Endothelial cell of umbilical vein (primary cell): ENCODE measurements around the gene TTLL12. TPM values are rescaled to one million over a fixed set of nuclear protein-coding genes. Genes with fewer than 3 reads are reported as not detected.

ENCODE experiments used
- BruUV-seq: library from RNA; stranded (reverse); fragments of 400-500 nt; replicated peaks from 2 replicates; lab custom pipeline; 2021; lab: Mats Ljungman, UMichigan
- CTCF ChIA-PET: fragments of 300-600, 350-600 bp; sonication (Branson Sonifier 250); formaldehyde crosslinking; loops from one replicate; lab custom pipeline; 2021; ENCODE audit warnings: antibody characterized with exemption, inconsistent platforms; lab: Charles Lee
- POLR2A ChIA-PET: fragments of 300-600, 350-600 bp; sonication (Branson Sonifier 250); formaldehyde crosslinking; loops from one replicate; lab custom pipeline; 2021; ENCODE audit warnings: antibody characterized with exemption, inconsistent platforms; lab: Charles Lee
- DNase-seq: peaks from one replicate; pipeline ENCODE4 v3.0.0-alpha.2; 2011; ENCODE audit warnings: low read depth, low spot score
- FAIRE-seq: peaks from 2 replicates; lab custom pipeline; 2011; peaks lifted over from hg19 to GRCh38; lab: Jason Lieb, UNC
- H2AFZ ChIP-seq: 2 replicates; pipeline ENCODE4 v1.6.0; 2012; ENCODE audit warnings: low read depth, low read length, control low read depth, inconsistent platforms
- H3K27ac ChIP-seq: 2 replicates; pipeline ENCODE4 v1.5.1; 2011; ENCODE audit warnings: low read depth, mild to moderate bottlenecking, control low read depth, low read length, moderate library complexity; ENCODE audit not compliant: insufficient read depth
- H3K27me3 ChIP-seq, 2 experiments: 2 replicates each; pipeline versions ENCODE4 v1.6.0 to v1.6.1; 2011; ENCODE audit warnings: low read length in 2 of 2, mixed read lengths in 1 of 2; ENCODE audit not compliant: control insufficient read depth in 2 of 2, insufficient read depth in 2 of 2
- H3K36me3 ChIP-seq, 2 experiments: 2 replicates in 1 of 2; 3 replicates in 1 of 2; pipeline ENCODE4 v1.5.1; 2011; ENCODE audit warnings: low read length in 2 of 2, mild to moderate bottlenecking in 1 of 2, moderate library complexity in 1 of 2; ENCODE audit not compliant: control insufficient read depth in 2 of 2, insufficient read depth in 2 of 2; ENCODE audit errors: extremely low read depth in 1 of 2
- H3K4me1 ChIP-seq: 3 replicates; pipeline ENCODE4 v1.5.1; 2011; ENCODE audit warnings: mild to moderate bottlenecking, low read length; ENCODE audit not compliant: control insufficient read depth, insufficient read depth; ENCODE audit errors: extremely low read depth
- H3K4me2 ChIP-seq: 2 replicates; pipeline ENCODE4 v1.6.1; 2011; ENCODE audit warnings: low read length, control low read depth, mixed read lengths; ENCODE audit not compliant: insufficient read depth
- H3K4me3 ChIP-seq, 3 experiments: fragments of 200-600 bp in 1 of 3; sonication (generic), shearing (Covaris generic) in 1 of 3; replicated peaks in 1 of 3; 2 replicates each; pipeline ENCODE4 v1.5.1; 2011 to 2016; ENCODE audit warnings: control low read depth in 3 of 3, low read length in 3 of 3, mild to moderate bottlenecking in 2 of 3, inconsistent platforms in 1 of 3, low read depth in 1 of 3, moderate library complexity in 1 of 3; ENCODE audit not compliant: insufficient read depth in 1 of 3
- H3K79me2 ChIP-seq: 2 replicates; pipeline ENCODE4 v1.6.0; 2012; ENCODE audit warnings: low read length, inconsistent platforms; ENCODE audit not compliant: control insufficient read depth, insufficient read depth
- H3K9ac ChIP-seq: replicated peaks from 2 replicates; pipeline ENCODE3; 2011; ENCODE audit warnings: low read length, control low read depth; ENCODE audit not compliant: insufficient read depth; ENCODE audit errors: extremely low read depth
- H3K9me1 ChIP-seq: replicated peaks from 3 replicates; pipeline ENCODE4 v1.6.0; 2011; ENCODE audit warnings: mild to moderate bottlenecking, low read length; ENCODE audit not compliant: control insufficient read depth, insufficient read depth; ENCODE audit errors: extremely low read depth
- H3K9me3 ChIP-seq: replicated peaks from 2 replicates; pipeline ENCODE4 v1.5.1; 2012; ENCODE audit warnings: low read length, inconsistent platforms; ENCODE audit not compliant: control insufficient read depth, insufficient read depth
- H4K20me1 ChIP-seq: replicated peaks from 2 replicates; pipeline ENCODE3; 2011; ENCODE audit warnings: mild to moderate bottlenecking, low read length; ENCODE audit not compliant: control insufficient read depth, insufficient read depth; ENCODE audit errors: extremely low read depth
- EZH2 ChIP-seq: IDR thresholded peaks from 2 replicates; pipeline ENCODE4 v1.6.1; 2012; ENCODE audit warnings: borderline replicate concordance, low read depth, mild to moderate bottlenecking, moderate library complexity, low read length, inconsistent platforms; ENCODE audit not compliant: severe bottlenecking
- FOS ChIP-seq: IDR thresholded peaks from 2 replicates; pipeline ENCODE4 v1.6.1; 2011; ENCODE audit warnings: mild to moderate bottlenecking, low read length, moderate library complexity, borderline replicate concordance; ENCODE audit not compliant: insufficient read depth
- GATA2 ChIP-seq: IDR thresholded peaks from 2 replicates; pipeline ENCODE4 v1.7.0; 2011; ENCODE audit warnings: low read depth, mild to moderate bottlenecking, moderate library complexity, mixed read lengths, low read length; ENCODE audit not compliant: insufficient read length, insufficient read depth
- JUN ChIP-seq: IDR thresholded peaks from 2 replicates; pipeline ENCODE4 v1.6.1; 2011; ENCODE audit warnings: borderline replicate concordance, low read depth; ENCODE audit not compliant: insufficient read length, insufficient read depth
- MYC ChIP-seq: IDR thresholded peaks from one replicate; pipeline ENCODE4 v1.6.1; 2011; ENCODE audit warnings: mild to moderate bottlenecking, low read depth, low read length
- POLR2A ChIP-seq: IDR thresholded peaks from 2 replicates; pipeline ENCODE4 v1.6.1; 2012; ENCODE audit warnings: low read depth, mild to moderate bottlenecking, control low read depth, low read length
- POLR2AphosphoS5 ChIP-seq: IDR thresholded peaks from 2 replicates; pipeline ENCODE4 v1.6.1; 2012; ENCODE audit warnings: low read depth, mild to moderate bottlenecking, control low read depth, low read length, moderate library complexity; ENCODE audit not compliant: insufficient read depth
- dilution Hi-C: fragments of 300-500 bp; cut with MboI; formaldehyde crosslinking; loops from one replicate; pipeline ENCODE4 v1.15.0; 2019; ENCODE audit warnings: low sequenced_read_pairs; ENCODE audit not compliant: extremely low pct_ligation_motif_present
- intact Hi-C: fragments of 100-400 bp; cut with micrococcal nuclease; formaldehyde crosslinking; loops from one replicate; pipeline ENCODE4 v1.10.0; 2022
- polyA plus RNA-seq, 4 experiments: library from polyadenylated mRNA; depleted of rRNA in 3 of 4; stranded (reverse) in 3 of 4; unstranded in 1 of 4; fragments of >200 nt; gene quantifications; 2 replicates each; pipeline versions ENCODE4 v1.2.1 to v1.2.3, GENCODE V29; 2011 to 2012; ENCODE audit warnings: missing spikeins in 1 of 4
- total RNA-seq: library from RNA; stranded (reverse); gene quantifications from 2 replicates; pipeline ENCODE4 v1.2.3, GENCODE V29; 2021
- TF ChIP-seq, protein P1 (sequence below): IDR thresholded peaks from 2 replicates; pipeline ENCODE4 v1.6.1; 2011; ENCODE audit not compliant: insufficient read depth, insufficient read length
- TF ChIP-seq, protein P2 (sequence below), 2 donors: IDR thresholded peaks; 1 replicate in 1 of 2; 2 replicates in 1 of 2; pipeline ENCODE4 v1.5.1; 2011; ENCODE audit warnings: low read length in 2 of 2, mild to moderate bottlenecking in 2 of 2, moderate library complexity in 2 of 2, control low read depth in 1 of 2, inconsistent platforms in 1 of 2, low read depth in 1 of 2; ENCODE audit not compliant: insufficient read depth in 1 of 2; ENCODE audit errors: extremely low read depth in 1 of 2

The TTLL12 gene
- total and polyA plus RNA-seq, 2 donors (not counting 3 experiments of a cell fraction or from before 2014, with no cell fraction given), result 26.2 to 36.5 TPM

DNA sequence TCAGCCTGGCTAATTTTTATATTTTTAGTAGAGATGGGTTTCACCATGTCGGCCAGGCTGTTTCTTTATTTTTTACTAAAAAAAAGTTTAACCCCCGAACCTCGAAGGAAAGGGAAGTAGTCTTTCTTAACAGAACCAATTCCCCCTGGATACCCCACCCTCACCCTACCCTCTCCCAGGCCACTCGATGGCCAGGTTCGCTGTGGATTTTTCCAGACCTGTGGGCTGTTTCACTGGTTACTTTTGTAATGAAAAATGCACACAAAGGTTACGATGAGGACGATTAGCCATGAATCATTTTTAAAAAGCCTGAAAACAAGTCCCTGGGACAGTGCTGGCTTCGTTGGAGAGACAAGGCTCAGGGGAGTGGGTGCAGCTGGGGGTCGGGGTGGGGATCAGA, 33.0 kb downstream of the TTLL12 start:
- Histone ChIP-seq H3K27me3 (no peaks in the 10 kb centered on the region), H3K9me1 (no peaks in the 10 kb centered on the region), H3K4me2 (no peak overlapping the region), H3K9me3 (no peaks in the 10 kb centered on the region), H3K36me3 (peaks cover 0 to 7% of the 10 kb centered on the region in 2 experiments), H3K79me2 (peaks cover 64% of the 10 kb centered on the region), H3K4me3 (no peak overlapping the region), H3K4me1 (peaks cover 3% of the 10 kb centered on the region), H3K9ac (no peak overlapping the region), H4K20me1 (no peaks in the 10 kb centered on the region), H2AFZ (no peak overlapping the region), H3K27ac (no peak overlapping the region)
- no TSS peak for BruUV-seq
- dilution Hi-C loops, result no loop called here
- DNase-seq (no peak), FAIRE-seq (no peak)
- ChIA-PET POLR2A (interaction anchor here (0.6 kb wide), 1 partner anchor 15 kb away, joined by 7 read pairs; no protein-coding TSS in a partner anchor), CTCF (no interaction called here)
- no peak for TF ChIP-seq POLR2A
- no peak for TF ChIP-seq JUN
- TF ChIP-seq POLR2AphosphoS5, result no peak
- TF ChIP-seq EZH2, result no peak
- TF ChIP-seq FOS, result no peak
- TF ChIP-seq, protein P1, sequence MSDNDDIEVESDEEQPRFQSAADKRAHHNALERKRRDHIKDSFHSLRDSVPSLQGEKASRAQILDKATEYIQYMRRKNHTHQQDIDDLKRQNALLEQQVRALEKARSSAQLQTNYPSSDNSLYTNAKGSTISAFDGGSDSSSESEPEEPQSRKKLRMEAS, result no peak
- TF ChIP-seq, protein P2, sequence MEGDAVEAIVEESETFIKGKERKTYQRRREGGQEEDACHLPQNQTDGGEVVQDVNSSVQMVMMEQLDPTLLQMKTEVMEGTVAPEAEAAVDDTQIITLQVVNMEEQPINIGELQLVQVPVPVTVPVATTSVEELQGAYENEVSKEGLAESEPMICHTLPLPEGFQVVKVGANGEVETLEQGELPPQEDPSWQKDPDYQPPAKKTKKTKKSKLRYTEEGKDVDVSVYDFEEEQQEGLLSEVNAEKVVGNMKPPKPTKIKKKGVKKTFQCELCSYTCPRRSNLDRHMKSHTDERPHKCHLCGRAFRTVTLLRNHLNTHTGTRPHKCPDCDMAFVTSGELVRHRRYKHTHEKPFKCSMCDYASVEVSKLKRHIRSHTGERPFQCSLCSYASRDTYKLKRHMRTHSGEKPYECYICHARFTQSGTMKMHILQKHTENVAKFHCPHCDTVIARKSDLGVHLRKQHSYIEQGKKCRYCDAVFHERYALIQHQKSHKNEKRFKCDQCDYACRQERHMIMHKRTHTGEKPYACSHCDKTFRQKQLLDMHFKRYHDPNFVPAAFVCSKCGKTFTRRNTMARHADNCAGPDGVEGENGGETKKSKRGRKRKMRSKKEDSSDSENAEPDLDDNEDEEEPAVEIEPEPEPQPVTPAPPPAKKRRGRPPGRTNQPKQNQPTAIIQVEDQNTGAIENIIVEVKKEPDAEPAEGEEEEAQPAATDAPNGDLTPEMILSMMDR (IDR thresholded peaks at IDR 0.05; ENCODE audit: extremely low read depth in 1 of 2, insufficient read depth in 1 of 2, low read depth in 1 of 2, low read length in 2 of 2), result no peak
- no peak for TF ChIP-seq MYC
- TF ChIP-seq GATA2, result no peak
- intact Hi-C loops, result loop anchor here (2.0 kb wide), 1 partner anchor 33 kb away; the partner anchor contains the start of gene TTLL12
